SK-N-DZ (cell line): Measurements from ENCODE around the gene NUP214.
"Not testable (repeated sequence)": the region's sequence is repeated elsewhere in the genome, so short reads cannot be mapped to it uniquely, and the experiment has no call there.

Experiments used
- DNase-seq: peaks from one replicate; pipeline ENCODE4 v3.0.0-alpha.2; 2015; ENCODE audit warnings: low spot score

NUP214 gene

GRCh38 chr9:131096269-131097125, 28.9 kb upstream of the NUP214 start, which contains the start of gene AIF1L:
TSS of gene AIF1L (plus strand) at chr9:131096531. CDS start at chr9:131096630, 99 bp downstream.
- peak; percentile 63 for DNase-seq

GRCh38 chr9:131097126-131097947, 28.0 kb upstream of the NUP214 start:
- no peak for DNase-seq

- no peak for DNase-seq
Measured at GRCh38 chr9:131097948-131098278, 27.5 kb upstream of the NUP214 start.

GRCh38 chr9:131098391-131099101, 26.8 kb upstream of the NUP214 start:
- no peak for DNase-seq

- no peak for DNase-seq
Measured at GRCh38 chr9:131099102-131099606, 26.2 kb upstream of the NUP214 start.

GRCh38 chr9:131099845-131100244, 25.5 kb upstream of the NUP214 start:
- DNase-seq = not testable (repeated sequence)

- DNase-seq = no peak
Measured at GRCh38 chr9:131100445-131100844, 24.9 kb upstream of the NUP214 start.

- DNase-seq = no peak
Measured at GRCh38 chr9:131101207-131101964, 24.0 kb upstream of the NUP214 start.

GRCh38 chr9:131103024-131103423, 22.4 kb upstream of the NUP214 start:
- DNase-seq = no peak

- DNase-seq = no peak
Measured at GRCh38 chr9:131103535-131103934, 21.9 kb upstream of the NUP214 start.

- DNase-seq = no peak
Measured at GRCh38 chr9:131104016-131104740, 21.2 kb upstream of the NUP214 start.

GRCh38 chr9:131105952-131106351, 19.4 kb upstream of the NUP214 start:
- DNase-seq = no peak

GRCh38 chr9:131107760-131108159, 17.6 kb upstream of the NUP214 start:
- DNase-seq = no peak

GRCh38 chr9:131111186-131111853, 14.1 kb upstream of the NUP214 start:
- no peak for DNase-seq

- no peak for DNase-seq
Measured at GRCh38 chr9:131111854-131112311, 13.5 kb upstream of the NUP214 start.

GRCh38 chr9:131112374-131113154, 12.8 kb upstream of the NUP214 start:
- no peak for DNase-seq

GRCh38 chr9:131113655-131114054, 11.7 kb upstream of the NUP214 start:
- no peak for DNase-seq

GRCh38 chr9:131114084-131114535, 11.3 kb upstream of the NUP214 start:
- no peak for DNase-seq

- not testable (repeated sequence) for DNase-seq
Measured at GRCh38 chr9:131115360-131115742, 10.0 kb upstream of the NUP214 start.
